Liver (tissue), 9 donors: ENCODE results near the gene YTHDC1. TPM values are rescaled to one million over a fixed set of nuclear protein-coding genes. Genes with fewer than 3 reads are reported as not detected.

Experiments used
- DNase-seq: peaks from one replicate; pipeline ENCODE4 v3.0.0-alpha.2; 2017; ENCODE audit warnings: low spot score
- H3K27ac ChIP-seq, 2 donors: one replicate each; pipeline ENCODE4 v1.7.0; 2013; ENCODE audit warnings: inconsistent platforms in 2 of 2, low read length in 2 of 2, control low read depth in 1 of 2, low read depth in 1 of 2, mild to moderate bottlenecking in 1 of 2
- H3K27me3 ChIP-seq, 4 donors: one replicate each; pipeline versions ENCODE4 v1.6.1 to v1.7.0; 2013; ENCODE audit warnings: low read length in 3 of 4, inconsistent platforms in 1 of 4, mild to moderate bottlenecking in 1 of 4, moderate library complexity in 1 of 4; ENCODE audit not compliant: control insufficient read depth in 4 of 4, insufficient read depth in 4 of 4
- H3K36me3 ChIP-seq, 4 donors: one replicate each; pipeline versions ENCODE4 v1.6.1 to v1.7.0; 2013; ENCODE audit warnings: low read length in 3 of 4, mild to moderate bottlenecking in 3 of 4, low read depth in 1 of 4, moderate library complexity in 1 of 4; ENCODE audit not compliant: control insufficient read depth in 4 of 4, insufficient read depth in 3 of 4
- H3K4me1 ChIP-seq, 4 donors: one replicate each; pipeline versions ENCODE4 v1.6.1 to v1.7.0; 2013; ENCODE audit warnings: low read length in 3 of 4, mild to moderate bottlenecking in 3 of 4, moderate library complexity in 1 of 4; ENCODE audit not compliant: control insufficient read depth in 4 of 4, insufficient read depth in 4 of 4
- H3K4me3 ChIP-seq, 3 donors: one replicate each; pipeline versions ENCODE4 v1.6.1 to v1.7.0; 2013; ENCODE audit warnings: low read length in 3 of 3, control low read depth in 1 of 3, low read depth in 1 of 3, mild to moderate bottlenecking in 1 of 3
- H3K9ac ChIP-seq, 2 donors: one replicate each; pipeline ENCODE4 v1.7.0; 2013; ENCODE audit warnings: low read length in 2 of 2, mild to moderate bottlenecking in 2 of 2, moderate library complexity in 2 of 2, control low read depth in 1 of 2, low read depth in 1 of 2
- H3K9me3 ChIP-seq, 4 donors: one replicate each; pipeline versions ENCODE4 v1.6.1 to v1.7.0; 2013; ENCODE audit warnings: low read length in 3 of 4; ENCODE audit not compliant: control insufficient read depth in 4 of 4
- CTCF ChIP-seq: fragments of 150-350 bp; IDR thresholded peaks from 2 replicates; pipeline ENCODE4 v1.5.1; 2017; ENCODE audit warnings: improper control_type of control experiment, low read depth, low read length; ENCODE audit not compliant: missing input control
- EGR1 ChIP-seq, 2 donors: IDR thresholded peaks; 2 replicates each; pipeline ENCODE4 v1.6.1; 2016 to 2018; ENCODE audit warnings: antibody characterized with exemption in 2 of 2, low read depth in 2 of 2
- FOXA1 ChIP-seq: IDR thresholded peaks from 2 replicates; pipeline ENCODE4 v1.6.1; 2016; ENCODE audit warnings: antibody characterized with exemption
- FOXA2 ChIP-seq: IDR thresholded peaks from 2 replicates; pipeline ENCODE4 v1.6.1; 2016; ENCODE audit warnings: antibody characterized with exemption
- GABPA ChIP-seq, 2 donors: IDR thresholded peaks in 1 of 2; conservative IDR thresholded peaks in 1 of 2; 2 replicates each; pipeline ENCODE4 v1.6.1; 2016; ENCODE audit warnings: antibody characterized with exemption in 2 of 2, mild to moderate bottlenecking in 1 of 2, moderate library complexity in 1 of 2
- HNF4A ChIP-seq, 2 donors: conservative IDR thresholded peaks; 2 replicates each; pipeline ENCODE4 v1.6.1; 2016; ENCODE audit warnings: antibody characterized with exemption in 2 of 2, mild to moderate bottlenecking in 2 of 2
- HNF4G ChIP-seq: IDR thresholded peaks from 2 replicates; pipeline ENCODE4 v1.6.1; 2016; ENCODE audit warnings: antibody characterized with exemption
- JUND ChIP-seq, 2 donors: IDR thresholded peaks; 2 replicates each; pipeline ENCODE4 v1.6.1; 2016; ENCODE audit warnings: antibody characterized with exemption in 2 of 2
- MAX ChIP-seq: IDR thresholded peaks from 2 replicates; pipeline ENCODE4 v1.6.1; 2016; ENCODE audit warnings: antibody characterized with exemption
- NR2F2 ChIP-seq: IDR thresholded peaks from 2 replicates; pipeline ENCODE4 v1.6.1; 2016; ENCODE audit warnings: antibody characterized with exemption
- RAD21 ChIP-seq, 2 donors: IDR thresholded peaks; 2 replicates each; pipeline ENCODE4 v1.6.1; 2016; ENCODE audit warnings: antibody characterized with exemption in 2 of 2, mild to moderate bottlenecking in 2 of 2
- RXRA ChIP-seq, 2 donors: IDR thresholded peaks; 2 replicates each; pipeline ENCODE4 v1.6.1; 2017 to 2018; ENCODE audit warnings: antibody characterized with exemption in 2 of 2, mild to moderate bottlenecking in 1 of 2
- SP1 ChIP-seq: IDR thresholded peaks from 2 replicates; pipeline ENCODE4 v1.6.1; 2018; ENCODE audit warnings: antibody characterized with exemption, mild to moderate bottlenecking
- TAF1 ChIP-seq: conservative IDR thresholded peaks from 2 replicates; pipeline ENCODE4 v1.6.1; 2016; ENCODE audit warnings: antibody characterized with exemption, mild to moderate bottlenecking
- YY1 ChIP-seq: IDR thresholded peaks from 2 replicates; pipeline ENCODE4 v1.6.1; 2016; ENCODE audit warnings: antibody characterized with exemption, mild to moderate bottlenecking
- ZBTB33 ChIP-seq: IDR thresholded peaks from 2 replicates; pipeline ENCODE4 v1.6.1; 2016; ENCODE audit warnings: antibody characterized with exemption
- WGBS: extraction: QIAGEN DNeasy Blood & Tissue Kit; methylation state at CpG from one replicate; pipeline ENCODE4 v1.1.7; 2013; 5-methylcytosine and 5-hydroxymethylcytosine counted together
- polyA plus RNA-seq, 2 donors: library from polyadenylated mRNA; stranded (reverse) in 1 of 2; unstranded in 1 of 2; fragments of 200-250 nt in 1 of 2; fragments of >200 nt in 1 of 2; fragmentation: Nextera tagmentation in 1 of 2; extraction: Ambion mirVana in 1 of 2; gene quantifications; one replicate each; pipeline versions ENCODE4 v1.2.1 to v1.2.3, GENCODE V29; 2013 to 2015
- total RNA-seq, 2 donors: library from RNA; depleted of rRNA; stranded (reverse); fragments of >200 nt; gene quantifications; one replicate each; pipeline ENCODE4 v1.2.3, GENCODE V29; 2014
- TF ChIP-seq, protein P1 (sequence below): IDR thresholded peaks from 2 replicates; pipeline ENCODE4 v1.6.1; 2016; ENCODE audit warnings: antibody characterized with exemption, mild to moderate bottlenecking
- TF ChIP-seq, protein P2 (sequence below): IDR thresholded peaks from 2 replicates; pipeline ENCODE4 v1.6.1; 2016; ENCODE audit warnings: antibody characterized with exemption
- donor health status: healthy.
- donor health status: healthy.
- donor health status: healthy.
- donor health status: healthy.
- donor health status: healthy.

The YTHDC1 gene
- total and polyA plus RNA-seq, 4 donors, result 15.5 to 30.3 (median 22.9) TPM

DNA sequence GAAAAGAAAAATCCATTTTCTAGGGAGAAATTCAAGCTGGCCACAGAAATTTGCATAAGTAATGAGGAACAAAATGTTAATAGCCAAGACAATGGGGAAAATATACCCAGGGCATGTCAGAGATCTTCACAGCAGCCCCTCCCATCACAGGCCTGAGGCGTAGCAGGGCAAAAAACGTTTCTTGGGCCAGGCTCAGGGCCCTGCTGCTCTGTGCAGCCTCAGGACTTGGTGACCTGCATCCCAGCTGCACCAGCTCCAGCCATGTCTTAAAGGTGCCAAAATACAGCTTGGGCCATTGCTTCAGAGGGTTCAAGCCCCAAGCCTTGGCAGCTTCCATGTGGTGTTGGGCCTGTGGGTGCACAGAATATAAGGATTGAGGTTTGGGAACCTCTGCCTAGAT is 72.3 kb downstream of the YTHDC1 start (continued):
- TF ChIP-seq, protein P1, sequence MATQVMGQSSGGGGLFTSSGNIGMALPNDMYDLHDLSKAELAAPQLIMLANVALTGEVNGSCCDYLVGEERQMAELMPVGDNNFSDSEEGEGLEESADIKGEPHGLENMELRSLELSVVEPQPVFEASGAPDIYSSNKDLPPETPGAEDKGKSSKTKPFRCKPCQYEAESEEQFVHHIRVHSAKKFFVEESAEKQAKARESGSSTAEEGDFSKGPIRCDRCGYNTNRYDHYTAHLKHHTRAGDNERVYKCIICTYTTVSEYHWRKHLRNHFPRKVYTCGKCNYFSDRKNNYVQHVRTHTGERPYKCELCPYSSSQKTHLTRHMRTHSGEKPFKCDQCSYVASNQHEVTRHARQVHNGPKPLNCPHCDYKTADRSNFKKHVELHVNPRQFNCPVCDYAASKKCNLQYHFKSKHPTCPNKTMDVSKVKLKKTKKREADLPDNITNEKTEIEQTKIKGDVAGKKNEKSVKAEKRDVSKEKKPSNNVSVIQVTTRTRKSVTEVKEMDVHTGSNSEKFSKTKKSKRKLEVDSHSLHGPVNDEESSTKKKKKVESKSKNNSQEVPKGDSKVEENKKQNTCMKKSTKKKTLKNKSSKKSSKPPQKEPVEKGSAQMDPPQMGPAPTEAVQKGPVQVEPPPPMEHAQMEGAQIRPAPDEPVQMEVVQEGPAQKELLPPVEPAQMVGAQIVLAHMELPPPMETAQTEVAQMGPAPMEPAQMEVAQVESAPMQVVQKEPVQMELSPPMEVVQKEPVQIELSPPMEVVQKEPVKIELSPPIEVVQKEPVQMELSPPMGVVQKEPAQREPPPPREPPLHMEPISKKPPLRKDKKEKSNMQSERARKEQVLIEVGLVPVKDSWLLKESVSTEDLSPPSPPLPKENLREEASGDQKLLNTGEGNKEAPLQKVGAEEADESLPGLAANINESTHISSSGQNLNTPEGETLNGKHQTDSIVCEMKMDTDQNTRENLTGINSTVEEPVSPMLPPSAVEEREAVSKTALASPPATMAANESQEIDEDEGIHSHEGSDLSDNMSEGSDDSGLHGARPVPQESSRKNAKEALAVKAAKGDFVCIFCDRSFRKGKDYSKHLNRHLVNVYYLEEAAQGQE, result no peak
- TF ChIP-seq YY1, result no peak
- no peak for TF ChIP-seq MAX
- no peak for TF ChIP-seq NR2F2

- Histone ChIP-seq H3K27me3 (no peaks in the 10 kb centered on the region), H3K9ac (no peak overlapping the region), H3K36me3 (no peaks in the 10 kb centered on the region), H3K27ac (no peak overlapping the region), H3K9me3 (no peaks in the 10 kb centered on the region), H3K4me1 (no peaks in the 10 kb centered on the region), H3K4me3 (no peak overlapping the region)
- no peak for DNase-seq
- TF ChIP-seq RXRA (IDR thresholded peaks at IDR 0.05), result no peak
- no peak for TF ChIP-seq EGR1 (IDR thresholded peaks at IDR 0.05; ENCODE audit: low read depth in 2 of 2)
- no peak for TF ChIP-seq HNF4G
- no peak for TF ChIP-seq SP1
- TF ChIP-seq GABPA (IDR thresholded peaks at IDR 0.05 in 1 of 2, conservative IDR thresholded peaks at IDR 0.05 in 1 of 2), result no peak
- no peak for TF ChIP-seq CTCF
- no peak for TF ChIP-seq TAF1
- no peak for TF ChIP-seq HNF4A (conservative IDR thresholded peaks at IDR 0.05)
- no peak for TF ChIP-seq ZBTB33
- TF ChIP-seq FOXA2, result no peak
- TF ChIP-seq, protein P1, result no peak
- TF ChIP-seq YY1, result no peak
- TF ChIP-seq FOXA1, result no peak
- TF ChIP-seq MAX, result no peak
- no peak for TF ChIP-seq RAD21 (IDR thresholded peaks at IDR 0.05)
- TF ChIP-seq JUND (IDR thresholded peaks at IDR 0.05), result no peak
- no peak for TF ChIP-seq NR2F2
- TF ChIP-seq, protein P2, sequence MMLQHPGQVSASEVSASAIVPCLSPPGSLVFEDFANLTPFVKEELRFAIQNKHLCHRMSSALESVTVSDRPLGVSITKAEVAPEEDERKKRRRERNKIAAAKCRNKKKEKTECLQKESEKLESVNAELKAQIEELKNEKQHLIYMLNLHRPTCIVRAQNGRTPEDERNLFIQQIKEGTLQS, result no peak
- 81% methylated on average over 2 of the region's 2 CpGs for WGBS
Observed at GRCh38 chr4:68272860-68273259, 77.0 kb downstream of the YTHDC1 start.
